Hepatic stellate cell (primary cell): Measurements from ENCODE around the gene CYLD.

Experiments
- DNase-seq: peaks from one replicate; pipeline ENCODE4 v3.0.0; 2011; ENCODE audit warnings: low spot score

CYLD gene

GRCh38 chr16:50740736-50741135, 1.1 kb upstream of the CYLD start:
- peak; percentile 23 for DNase-seq

DNA sequence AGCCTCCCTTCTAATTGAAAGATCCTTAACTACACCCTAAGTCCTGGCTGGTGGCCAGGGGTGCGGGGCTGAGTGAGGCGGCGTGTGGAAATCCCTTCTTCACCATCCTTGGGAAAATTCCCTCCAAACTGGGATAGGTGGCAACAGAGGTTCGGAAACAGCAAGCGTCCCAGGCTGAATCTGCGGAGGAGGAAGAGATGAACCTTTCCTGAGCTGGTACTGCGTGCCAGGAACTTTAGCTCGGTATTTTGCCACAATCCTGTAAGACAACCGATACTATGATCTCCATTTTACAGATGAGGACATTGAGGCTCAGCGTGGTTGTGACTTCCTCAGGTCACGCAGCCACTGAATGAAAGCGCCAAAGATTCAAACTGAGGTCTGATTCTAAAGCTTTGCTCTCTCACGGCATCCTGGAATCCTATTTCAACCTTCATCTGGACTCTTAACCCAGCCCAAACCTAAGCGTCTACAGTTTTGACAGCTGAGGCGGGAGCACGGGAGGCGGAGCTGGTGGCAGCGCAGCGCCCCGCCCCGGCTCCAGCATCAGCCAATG, 583 bp upstream of the CYLD start:
- no peak for DNase-seq

DNA sequence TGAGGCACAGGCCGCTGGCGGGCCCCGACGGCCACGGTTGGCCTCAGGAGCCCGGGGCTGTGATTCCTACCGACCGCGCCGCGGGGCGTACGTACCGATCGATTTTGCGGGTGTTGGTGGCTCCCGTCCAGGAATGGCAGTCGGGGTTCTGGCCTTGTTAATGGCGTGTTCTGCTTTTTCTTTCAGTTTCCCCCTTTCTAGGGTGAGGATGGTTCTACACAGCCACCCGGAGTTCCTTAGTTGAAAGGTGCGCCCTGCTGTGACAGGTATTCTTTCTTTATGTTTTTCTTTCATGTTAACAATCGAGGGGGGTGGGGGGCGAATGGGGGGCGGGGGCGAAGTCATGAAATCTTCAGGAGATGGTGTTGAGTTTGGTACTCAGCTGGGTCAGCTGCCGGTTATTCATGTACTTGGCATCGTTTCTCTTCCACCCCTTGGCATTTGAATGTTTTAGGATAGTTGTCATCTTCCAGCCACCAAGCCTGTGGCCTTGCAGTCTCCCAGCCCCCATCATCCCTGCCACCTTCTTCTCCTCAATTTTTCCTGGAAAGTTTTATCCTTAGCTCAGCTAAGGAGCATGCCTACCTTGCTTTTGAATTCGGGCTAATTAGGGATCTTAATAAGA, 802 bp downstream of the CYLD start:
- peak; percentile 54 for DNase-seq

- no peak for DNase-seq
These were observed 1.8 kb downstream of the CYLD start for GRCh38 chr16:50743581-50744225.

DNA sequence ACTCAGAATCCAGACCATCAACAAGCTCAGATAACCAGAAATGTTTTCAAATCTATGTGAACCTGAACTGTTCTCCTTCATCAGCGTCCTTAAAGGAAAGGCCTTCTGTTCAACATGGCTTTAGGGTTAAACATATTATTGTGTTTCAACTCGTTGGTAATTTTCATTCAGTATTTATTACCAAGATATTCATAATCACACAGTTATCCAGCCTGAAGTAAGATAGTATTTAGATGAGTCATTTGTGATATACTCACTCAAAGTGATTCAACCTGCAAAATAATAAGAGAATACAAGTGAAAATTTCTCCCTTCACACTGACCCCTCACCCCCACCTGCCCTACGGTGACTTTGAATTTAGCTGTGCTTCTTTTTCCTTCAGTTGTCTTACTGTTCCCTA, 3.0 kb downstream of the CYLD start:
- DNase-seq, result peak; percentile 15

DNA sequence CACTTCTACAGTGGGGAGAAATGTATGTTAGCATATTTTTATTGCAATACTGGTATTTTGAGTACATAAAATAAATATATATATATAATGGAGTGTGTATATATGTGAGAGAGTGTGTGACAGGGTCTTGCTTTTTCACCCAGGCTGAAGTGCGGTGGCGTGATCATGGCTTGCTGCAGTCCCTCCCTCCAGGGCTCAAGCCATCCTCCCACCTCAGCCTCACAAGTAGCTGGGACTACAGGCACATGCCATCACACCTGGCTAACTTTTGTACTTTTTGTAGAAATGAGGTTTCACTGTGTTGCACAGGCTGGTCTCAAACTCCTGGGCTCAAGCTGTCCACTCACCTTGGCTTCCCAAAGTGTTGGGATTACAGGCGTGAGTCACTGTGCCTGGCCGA, 4.1 kb downstream of the CYLD start:
- DNase-seq, result no peak

- no peak for DNase-seq
These were observed 5.5 kb downstream of the CYLD start for GRCh38 chr16:50747207-50747956.

- DNase-seq, result no peak
These were observed 9.6 kb downstream of the CYLD start for GRCh38 chr16:50751528-50751927.

DNA sequence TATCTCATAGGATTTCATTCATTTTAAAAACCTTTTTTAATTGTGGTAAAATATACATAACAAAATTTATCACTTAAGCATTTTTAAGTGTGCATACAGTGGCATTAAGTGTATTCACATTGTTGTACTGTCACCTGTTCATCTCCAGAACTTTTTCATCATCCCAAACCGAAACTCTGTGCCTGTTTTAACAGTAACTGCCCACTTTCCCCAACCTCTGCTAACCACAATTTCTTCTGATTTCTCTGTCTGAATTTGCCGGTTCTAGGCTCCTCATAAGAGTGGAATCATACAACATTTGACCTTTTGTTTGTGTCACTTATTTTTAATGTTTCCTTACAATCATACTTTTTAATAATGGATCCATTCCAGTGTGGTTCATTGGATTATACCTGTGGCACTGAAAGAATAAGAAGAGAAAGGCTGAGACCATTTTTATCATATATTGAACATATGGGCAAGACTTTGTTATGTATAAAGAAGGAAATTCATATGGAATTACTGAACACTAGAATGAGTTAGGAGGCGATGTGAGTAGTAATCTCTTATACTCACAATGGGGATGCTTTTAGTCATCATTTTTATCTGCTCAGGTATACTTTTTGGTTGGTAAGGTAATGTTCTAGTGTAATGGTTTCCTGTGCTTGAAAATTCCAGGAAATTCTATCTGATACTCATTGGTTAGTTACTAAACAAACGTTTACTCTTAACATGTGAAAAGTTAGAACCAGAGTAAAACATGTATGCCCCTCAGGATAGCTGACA, 10.8 kb downstream of the CYLD start:
- no peak for DNase-seq

- DNase-seq, result no peak
These were observed 14.6 kb downstream of the CYLD start for GRCh38 chr16:50756473-50756872.

DNA sequence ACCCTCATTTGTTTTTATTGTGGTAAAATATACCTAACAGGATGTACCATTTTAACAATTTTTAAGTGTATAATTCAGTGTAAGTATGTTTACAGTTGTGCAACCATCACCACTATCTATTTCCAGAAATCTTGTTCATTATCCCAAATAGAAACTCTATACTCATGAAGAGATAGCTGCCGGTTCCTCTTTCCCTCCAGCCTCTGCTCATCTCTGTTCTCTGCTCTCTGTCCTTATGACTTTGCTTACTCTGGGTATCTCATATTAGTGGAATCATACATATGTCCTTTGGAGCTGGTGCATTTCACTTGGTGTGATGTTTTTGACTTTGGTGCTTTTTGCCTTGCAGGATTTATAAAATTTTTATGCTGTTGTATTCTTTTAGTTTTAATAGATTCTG, 19.4 kb downstream of the CYLD start:
- DNase-seq, result no peak

GRCh38 chr16:50762241-50762640, 20.4 kb downstream of the CYLD start:
- no peak for DNase-seq

GRCh38 chr16:50763211-50763610, 21.3 kb downstream of the CYLD start:
- DNase-seq, result no peak

DNA sequence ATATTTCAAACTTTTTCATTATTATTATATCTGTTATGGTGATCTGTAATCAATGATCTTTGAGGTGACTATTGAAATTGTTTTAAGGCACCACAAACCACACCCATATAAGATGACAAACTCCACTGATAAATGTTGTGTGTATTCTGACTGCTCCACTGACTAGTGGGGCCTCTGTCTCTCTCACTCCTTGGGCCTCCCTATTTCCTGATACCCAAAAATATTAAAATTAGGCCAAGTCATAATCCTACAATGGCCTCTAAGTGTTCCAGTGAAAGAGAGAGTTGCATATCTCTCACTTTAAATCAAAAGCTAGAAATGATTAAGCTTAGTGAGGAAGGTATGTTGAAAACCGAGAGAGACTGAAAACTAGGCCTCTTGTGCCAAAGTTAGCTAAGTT, 23.4 kb downstream of the CYLD start:
- DNase-seq, result no peak

DNA sequence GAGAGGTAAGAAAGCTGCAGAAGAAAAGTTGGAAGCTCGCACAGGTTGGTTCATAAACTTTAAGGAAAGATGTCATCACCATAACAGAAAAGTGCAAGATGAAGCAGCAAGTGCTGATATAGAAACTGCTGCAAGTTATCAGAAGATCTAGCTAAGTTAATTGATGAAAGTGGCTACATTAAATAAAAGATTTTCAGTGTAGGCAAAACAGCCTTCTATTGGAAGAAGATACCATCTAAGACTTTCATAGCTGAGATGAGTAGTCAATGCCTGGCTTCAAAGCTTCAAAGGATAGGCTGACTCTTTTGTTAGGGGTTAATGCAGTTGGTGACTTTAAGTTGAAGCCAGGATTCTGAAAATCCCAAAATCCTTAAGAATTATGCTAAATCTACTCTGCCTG, 24.0 kb downstream of the CYLD start:
- no peak for DNase-seq

DNA sequence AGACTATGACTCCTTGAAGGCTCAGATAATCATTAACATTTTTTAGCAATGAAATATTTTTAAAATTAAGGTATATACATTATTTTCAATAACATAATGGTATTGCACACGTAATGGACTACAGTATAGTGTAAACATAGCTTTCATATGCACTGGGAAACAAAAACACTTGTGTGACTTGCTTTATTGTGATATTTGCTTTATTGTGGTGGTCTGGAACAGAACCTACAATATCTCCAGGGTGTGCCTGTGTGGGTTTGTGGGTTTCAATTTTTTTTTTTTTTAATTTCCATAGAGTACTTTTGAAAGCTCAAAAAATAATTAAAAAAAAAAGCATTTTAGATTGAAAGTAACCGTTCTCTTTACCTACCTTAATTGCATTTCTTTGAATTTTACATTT, 25.3 kb downstream of the CYLD start:
- no peak for DNase-seq

GRCh38 chr16:50771366-50771765, 29.5 kb downstream of the CYLD start:
- DNase-seq, result no peak

- DNase-seq, result no peak
These were observed 32.5 kb downstream of the CYLD start for GRCh38 chr16:50774405-50774804.

DNA sequence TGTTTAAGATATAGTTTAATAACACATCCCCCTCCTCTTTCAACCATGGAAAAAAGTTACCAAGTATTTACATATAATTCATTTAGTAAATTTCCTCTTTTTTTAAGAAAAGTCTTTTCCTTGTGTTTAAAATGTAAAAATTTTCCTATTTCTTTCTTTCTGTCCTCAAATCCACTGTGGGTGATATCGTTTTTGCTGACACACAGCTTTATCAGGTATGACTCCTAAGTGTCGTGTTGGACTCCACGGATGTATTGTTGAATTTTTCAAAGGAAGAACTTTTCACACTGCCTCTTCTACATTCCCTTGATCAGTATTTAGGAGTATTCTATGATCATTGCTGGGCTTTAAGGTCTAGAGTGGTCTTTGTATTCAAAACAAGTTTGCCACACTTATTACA, 33.1 kb downstream of the CYLD start:
- DNase-seq, result no peak

- DNase-seq, result no peak
These were observed 34.2 kb downstream of the CYLD start for GRCh38 chr16:50776037-50776436.

DNA sequence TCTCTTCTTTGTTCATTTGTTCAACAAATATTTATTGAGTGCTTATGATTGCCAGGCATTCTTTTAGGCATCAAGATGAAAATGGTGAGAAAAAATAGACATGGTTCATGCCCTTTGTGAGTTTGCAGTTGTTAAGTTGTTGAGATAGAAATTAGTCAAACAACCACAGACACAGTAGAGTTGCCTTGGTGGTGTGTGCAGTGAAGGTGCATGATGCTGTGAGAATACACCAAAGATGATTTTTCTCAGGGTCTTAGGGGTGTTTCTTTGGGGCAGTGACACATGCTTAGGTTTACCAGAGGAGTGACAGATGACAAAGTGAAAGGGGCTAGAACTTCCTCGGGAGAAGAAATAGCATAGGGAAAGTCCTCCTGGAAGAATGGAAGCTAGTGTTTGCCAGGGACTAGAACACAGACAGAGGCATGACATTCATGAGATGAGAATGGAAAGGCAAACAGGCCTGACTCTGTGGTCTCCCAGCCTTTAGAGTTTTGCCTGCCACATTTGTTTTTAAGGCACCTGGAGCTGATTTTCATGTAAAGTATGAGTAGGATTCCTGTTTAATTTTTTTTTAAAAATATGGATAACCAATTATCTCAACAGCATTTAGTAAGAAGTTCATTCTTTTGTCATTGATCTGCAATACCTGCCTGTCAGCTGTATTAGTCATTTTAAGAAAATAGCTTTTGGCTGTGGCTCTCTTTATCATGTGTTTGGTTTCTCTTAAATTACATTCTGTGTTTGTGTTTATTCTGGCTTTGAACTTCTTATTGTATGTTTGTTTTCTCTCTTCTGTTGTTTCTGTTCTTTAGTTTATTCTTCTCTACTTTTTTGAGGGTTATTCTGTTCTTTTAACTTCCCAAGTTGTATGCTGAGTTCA, 36.6 kb downstream of the CYLD start:
- no peak for DNase-seq
